OCI-LY7 (cell line): ENCODE measurements around the gene DPEP2. TPM values are rescaled to one million over a fixed set of nuclear protein-coding genes. Genes with fewer than 3 reads are reported as not detected.
"Not testable (repeated sequence)": the region's sequence is repeated elsewhere in the genome, so short reads cannot be mapped to it uniquely, and the experiment has no call there.

ENCODE experiments used
- BruUV-seq: library from RNA; stranded (reverse); fragments of 400-500 nt; replicated peaks from 2 replicates; lab custom pipeline; 2021; lab: Mats Ljungman, UMichigan
- CTCF ChIA-PET: fragments of 300-600 bp; sonication (Branson Sonifier 250); formaldehyde crosslinking; loops from one replicate; lab custom pipeline; 2022; ENCODE audit warnings: antibody characterized with exemption; ENCODE audit not compliant: unreplicated experiment; lab: Charles Lee
- POLR2A ChIA-PET: fragments of 300-600 bp; sonication (Branson Sonifier 250); formaldehyde crosslinking; loops from one replicate; lab custom pipeline; 2022; ENCODE audit warnings: antibody characterized with exemption; lab: Charles Lee
- DNase-seq: peaks from one replicate; pipeline ENCODE4 v3.0.0-alpha.2; 2015; ENCODE audit warnings: low spot score
- H2AFZ ChIP-seq: fragments of 200-600 bp; sonication (generic), shearing (Covaris generic); 2 replicates; pipeline ENCODE4 v1.6.1; 2014; ENCODE audit warnings: mild to moderate bottlenecking, antibody characterized with exemption, low read length, moderate library complexity
- H3K27ac ChIP-seq: fragments of 200-600 bp; sonication (generic); 2 replicates; pipeline ENCODE4 v1.5.1; 2014; ENCODE audit warnings: mixed run types, low read depth, mild to moderate bottlenecking, moderate library complexity, low read length, inconsistent platforms; ENCODE audit not compliant: poor library complexity, severe bottlenecking
- H3K36me3 ChIP-seq: fragments of 200-600 bp; sonication (generic); 2 replicates; pipeline ENCODE4 v1.6.1; 2014; ENCODE audit warnings: mild to moderate bottlenecking, antibody characterized with exemption, low read length, moderate library complexity, mixed read lengths; ENCODE audit not compliant: insufficient read depth
- H3K4me1 ChIP-seq: fragments of 200-600 bp; sonication (generic); 2 replicates; pipeline ENCODE4 v1.5.1; 2014; ENCODE audit warnings: mild to moderate bottlenecking, low read length; ENCODE audit not compliant: insufficient read depth, poor library complexity, severe bottlenecking
- H3K4me2 ChIP-seq: fragments of 200-600 bp; sonication (generic); 2 replicates; pipeline ENCODE4 v1.6.1; 2014; ENCODE audit warnings: mild to moderate bottlenecking, low read length
- H3K4me3 ChIP-seq: fragments of 200-600 bp; sonication (generic); 2 replicates; pipeline ENCODE4 v1.5.1; 2014; ENCODE audit warnings: mild to moderate bottlenecking, low read depth, low read length; ENCODE audit not compliant: poor library complexity, severe bottlenecking
- H3K79me2 ChIP-seq: fragments of 200-600 bp; sonication (generic); 2 replicates; pipeline ENCODE4 v1.6.1; 2016; ENCODE audit warnings: low read depth, mild to moderate bottlenecking, low read length, moderate library complexity, mixed read lengths; ENCODE audit not compliant: insufficient read depth
- H3K9me2 ChIP-seq: fragments of 200-600 bp; sonication (generic); 2 replicates; pipeline ENCODE4 v1.6.1; 2016; ENCODE audit warnings: mild to moderate bottlenecking, low read length, mixed read lengths; ENCODE audit not compliant: insufficient read depth
- H3K9me3 ChIP-seq: fragments of 200-600 bp; sonication (generic); 2 replicates; pipeline ENCODE4 v1.6.1; 2014; ENCODE audit warnings: mild to moderate bottlenecking, mixed run types, low read length, mixed read lengths
- H4K20me1 ChIP-seq: fragments of 200-600 bp; sonication (generic); 2 replicates; pipeline ENCODE4 v1.6.1; 2014; ENCODE audit warnings: mild to moderate bottlenecking, antibody characterized with exemption, low read length, moderate library complexity, mixed read lengths; ENCODE audit not compliant: insufficient read depth
- CTCF ChIP-seq: fragments of 200-600 bp; sonication (generic); conservative IDR thresholded peaks from 2 replicates; pipeline ENCODE4 v1.5.1; 2014; ENCODE audit warnings: mild to moderate bottlenecking, antibody characterized with exemption, low read length, moderate library complexity, mixed read lengths
- EZH2phosphoT487 ChIP-seq: fragments of 200-600 bp; sonication (generic); IDR thresholded peaks from 2 replicates; pipeline ENCODE4 v1.6.1; 2018; ENCODE audit warnings: low read depth, borderline replicate concordance, mild to moderate bottlenecking, mixed run types, antibody characterized with exemption, low read length, moderate library complexity, mixed read lengths
- intact Hi-C: fragments of 100-400 bp; cut with micrococcal nuclease; formaldehyde crosslinking; loops from one replicate; pipeline ENCODE4 v1.10.0; 2022; ENCODE audit not compliant: unreplicated experiment
- total RNA-seq, 2 experiments: library from RNA; depleted of rRNA in 1 of 2; stranded (reverse); fragments of >200 nt in 1 of 2; shearing (Covaris generic) in 1 of 2; gene quantifications; 2 replicates each; pipeline ENCODE4 v1.2.3, GENCODE V29; 2014 to 2022

DPEP2 gene
- total RNA-seq, 2 experiments from 2014 or later = 0.22 to 0.23 TPM

DNA sequence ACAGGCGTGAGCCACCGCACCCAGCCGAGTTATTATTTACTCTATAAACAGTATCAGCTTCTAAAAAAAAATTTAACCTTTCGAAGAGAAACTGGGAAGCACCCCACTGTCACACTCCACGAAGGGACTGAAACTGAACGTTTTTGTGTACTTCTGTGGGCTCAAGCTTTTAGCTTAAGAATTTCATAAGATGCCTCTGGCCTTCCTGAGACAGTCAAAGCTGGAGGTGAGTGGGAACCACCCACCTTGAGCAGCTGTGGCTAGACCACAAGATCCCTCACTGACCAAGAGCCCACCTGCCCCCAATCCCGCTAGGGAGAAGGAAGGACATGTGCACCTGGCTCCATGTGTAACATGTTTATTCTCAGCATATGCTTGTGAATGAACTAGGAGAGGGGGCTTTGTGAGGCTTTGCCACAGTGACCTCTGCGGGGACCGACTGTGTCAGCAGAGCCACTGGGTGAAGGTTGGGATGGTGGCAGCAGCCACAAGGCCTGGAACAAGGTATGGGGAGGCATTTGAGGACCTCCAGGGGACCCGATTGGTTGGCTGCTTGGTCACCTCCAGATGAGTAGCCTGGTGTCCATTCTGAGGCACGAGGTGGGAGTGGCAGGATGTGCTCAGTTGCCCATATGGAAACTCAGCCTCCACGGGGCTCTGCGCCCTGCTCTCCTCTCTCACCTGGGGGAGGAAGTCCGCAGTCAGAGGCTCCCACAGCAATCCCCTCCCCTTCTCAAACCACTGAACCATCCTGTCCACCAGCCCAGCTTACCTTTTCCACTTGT is 23.8 kb downstream of the DPEP2 start:
- ChIA-PET POLR2A (interaction anchor here (0.7 to 1.6 kb wide), 2 partner anchors 9 to 174 kb away, joined by 3 to 5 read pairs; no protein-coding TSS in a partner anchor), CTCF (no interaction called here)
- H3K9me3 ChIP-seq = no peaks in the 10 kb centered on the region
- peaks cover 9% of the 10 kb centered on the region for H3K4me1 ChIP-seq
- intact Hi-C loops = no loop called here
- no peak overlapping the region for H3K27ac ChIP-seq
- no peak overlapping the region for H2AFZ ChIP-seq
- H3K4me3 ChIP-seq = no peak overlapping the region
- no peaks in the 10 kb centered on the region for H3K9me2 ChIP-seq
- BruUV-seq = no TSS peak
- H3K4me2 ChIP-seq = no peak overlapping the region
- no peaks in the 10 kb centered on the region for H3K79me2 ChIP-seq
- H3K36me3 ChIP-seq = no peaks in the 10 kb centered on the region
- no peak for DNase-seq
- TF ChIP-seq CTCF (no peak), EZH2phosphoT487 (no peak)
- no peaks in the 10 kb centered on the region for H4K20me1 ChIP-seq

DNA sequence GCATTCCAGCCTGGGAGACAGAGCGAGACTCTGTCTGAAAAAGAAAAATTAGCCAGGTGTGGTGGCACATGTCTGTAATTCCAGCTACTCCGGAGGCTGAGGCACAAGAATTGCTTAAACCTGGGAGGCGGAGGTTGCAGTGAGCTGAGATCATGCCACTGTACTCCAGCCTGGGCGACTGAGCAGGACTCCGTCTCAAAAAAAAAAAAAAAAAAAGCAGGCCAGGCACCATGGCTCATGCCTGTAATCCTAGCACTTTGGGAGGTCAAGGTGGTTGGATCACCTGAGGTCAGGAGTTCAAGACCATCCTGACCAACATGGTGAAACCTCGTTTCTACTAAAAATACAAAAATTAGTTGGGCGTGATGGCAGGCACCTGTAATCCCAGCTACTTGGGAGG is 27.0 kb downstream of the DPEP2 start:
- POLR2A ChIA-PET, CTCF ChIA-PET, H3K36me3 ChIP-seq, H3K9me3 ChIP-seq, H3K27ac ChIP-seq, intact Hi-C loops, H3K4me2 ChIP-seq, H2AFZ ChIP-seq, DNase-seq, H3K9me2 ChIP-seq, H4K20me1 ChIP-seq, BruUV-seq, H3K4me3 ChIP-seq, H3K79me2 ChIP-seq: not testable (repeated sequence)
- peaks cover 24% of the 10 kb centered on the region for H3K4me1 ChIP-seq

GRCh38 chr16:67971111-67971510 is 28.2 kb downstream of the DPEP2 start:
- Histone ChIP-seq H3K4me3 (no peak overlapping the region), H3K4me1 (peaks cover 31% of the 10 kb centered on the region), H3K79me2 (no peaks in the 10 kb centered on the region), H3K27ac (no peak overlapping the region), H3K9me2 (no peaks in the 10 kb centered on the region), H2AFZ (no peak overlapping the region), H3K9me3 (no peaks in the 10 kb centered on the region), H3K4me2 (no peak overlapping the region), H3K36me3 (no peaks in the 10 kb centered on the region), H4K20me1 (no peaks in the 10 kb centered on the region)
- CTCF ChIA-PET = no interaction called here
- DNase-seq = no peak
- no TSS peak for BruUV-seq
- intact Hi-C loops = no loop called here
- POLR2A ChIA-PET = no interaction called here
- TF ChIP-seq CTCF (no peak), EZH2phosphoT487 (no peak)
